Activated CD4-positive, alpha-beta T cell treated with anti-CD3 and anti-CD28 coated beads, Interleukin-2, amount 10 ng/mL, durations not matched to agents 7 days and 5 days (primary cell): ENCODE measurements around the gene MXD3. TPM values are rescaled to one million over a fixed set of nuclear protein-coding genes. Genes with fewer than 3 reads are reported as not detected.

Experiments
- CTCF ChIA-PET: fragments of 350-600 bp; sonication (Branson Sonifier 250); formaldehyde crosslinking; loops from one replicate; lab custom pipeline; 2021; ENCODE audit warnings: antibody characterized with exemption; lab: Charles Lee
- POLR2A ChIA-PET: fragments of 350-600 bp; sonication (Branson Sonifier 250); formaldehyde crosslinking; loops from one replicate; lab custom pipeline; 2021; ENCODE audit warnings: antibody characterized with exemption; lab: Charles Lee
- DNase-seq: peaks from one replicate; pipeline ENCODE4 v3.0.0-alpha.2; 2020
- H3K27ac Mint-ChIP-seq: one replicate; pipeline ENCODE4 v1.8.0; 2021; ENCODE audit warnings: mild to moderate bottlenecking, moderate library complexity, mixed read lengths
- H3K27me3 Mint-ChIP-seq: one replicate; pipeline ENCODE4 v1.8.0; 2021; ENCODE audit warnings: mixed read lengths
- H3K36me3 Mint-ChIP-seq: one replicate; pipeline ENCODE4 v1.8.0; 2021; ENCODE audit warnings: low read depth, mixed read lengths
- H3K4me1 Mint-ChIP-seq: one replicate; pipeline ENCODE4 v1.8.0; 2021; ENCODE audit warnings: mixed read lengths
- H3K4me3 Mint-ChIP-seq: one replicate; pipeline ENCODE4 v1.8.0; 2021; ENCODE audit warnings: mild to moderate bottlenecking, moderate library complexity, mixed read lengths
- H3K9me3 Mint-ChIP-seq: one replicate; pipeline ENCODE4 v1.8.0; 2021; ENCODE audit warnings: mixed read lengths
- total RNA-seq, 2 experiments: library from RNA; stranded (reverse); gene quantifications; one replicate each; pipeline ENCODE4 v1.2.3, GENCODE V29; 2021

Gene MXD3
- total RNA-seq, 2 experiments from 2014 or later, result 107 to 109 TPM

- H3K27me3 Mint-ChIP-seq, result no peaks in the 10 kb centered on the region
- peak overlapping the region; percentile 92 for H3K27ac Mint-ChIP-seq
- H3K9me3 Mint-ChIP-seq, result no peaks in the 10 kb centered on the region
- POLR2A ChIA-PET, result interaction anchor here (0.6 kb wide), 1 partner anchor 9 kb away, joined by 3 read pairs; no protein-coding TSS in a partner anchor
- peak overlapping the region; percentile 88 for H3K4me3 Mint-ChIP-seq
- CTCF ChIA-PET, result interaction anchor here (0.7 to 2.0 kb wide), 5 partner anchors 8 to 168 kb away, joined by 3 to 7 read pairs (median 3); no protein-coding TSS in a partner anchor
- peak; percentile 43 for DNase-seq
- peaks cover 72% of the 10 kb centered on the region for H3K4me1 Mint-ChIP-seq
- peaks cover 65% of the 10 kb centered on the region for H3K36me3 Mint-ChIP-seq
Measured at GRCh38 chr5:177304392-177305119, 7.1 kb downstream of the MXD3 start.

DNA sequence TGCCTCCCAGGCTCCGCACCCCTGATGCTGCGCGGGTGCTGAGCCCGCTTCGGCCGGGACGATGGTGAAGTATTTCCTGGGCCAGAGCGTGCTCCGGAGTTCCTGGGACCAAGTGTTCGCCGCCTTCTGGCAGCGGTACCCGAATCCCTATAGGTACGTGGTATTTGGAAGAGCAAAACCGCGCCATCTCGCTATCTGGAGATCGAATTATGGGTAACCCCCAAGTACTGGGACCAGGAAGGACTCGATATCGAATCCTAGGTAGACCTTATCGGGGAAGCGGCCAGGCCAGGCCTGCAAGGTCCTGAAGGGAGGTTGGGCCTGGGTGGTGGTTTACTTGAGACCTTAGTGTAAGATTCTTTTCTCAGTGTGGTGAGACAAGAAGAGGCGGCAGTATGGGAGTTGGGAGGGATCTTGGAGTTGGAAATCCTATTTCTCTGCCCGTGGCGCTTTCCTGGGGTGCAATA lies 7.7 kb downstream of the MXD3 start:
- Mint-ChIP-seq H3K9me3 (no peaks in the 10 kb centered on the region), H3K4me3 (peak overlapping the region; percentile 88), H3K27ac (peak overlapping the region; percentile 92), H3K36me3 (peaks cover 62% of the 10 kb centered on the region), H3K27me3 (no peaks in the 10 kb centered on the region), H3K4me1 (peaks cover 72% of the 10 kb centered on the region)
- ChIA-PET POLR2A (no interaction called here), CTCF (interaction anchor here (0.5 to 2.2 kb wide), 13 partner anchors 9 to 190 kb away, joined by 3 to 9 read pairs (median 4); partner anchors contain the start of gene NSD1)
- no peak for DNase-seq

- H3K36me3 Mint-ChIP-seq, result peaks cover 62% of the 10 kb centered on the region
- H3K4me1 Mint-ChIP-seq, result peaks cover 72% of the 10 kb centered on the region
Measured at GRCh38 chr5:177303121-177303924, 8.4 kb downstream of the MXD3 start, which contains the start of the genes PRELID1 and RAB24. TSS of gene PRELID1 (plus strand) at chr5:177303799. CDS start at chr5:177303986, 187 bp downstream. TSS of gene RAB24 (minus strand) at chr5:177303719. CDS start at chr5:177303288, 431 bp downstream.

GRCh38 chr5:177302354-177303110 lies 9.2 kb downstream of the MXD3 start:
- H3K9me3 Mint-ChIP-seq, result no peaks in the 10 kb centered on the region
- peak overlapping the region; percentile 88 for H3K4me3 Mint-ChIP-seq
- H3K27me3 Mint-ChIP-seq, result no peaks in the 10 kb centered on the region
- peaks cover 80% of the 10 kb centered on the region for H3K4me1 Mint-ChIP-seq
- H3K36me3 Mint-ChIP-seq, result peaks cover 65% of the 10 kb centered on the region
- ChIA-PET CTCF (interaction anchor here (1.2 to 2.3 kb wide), 10 partner anchors 7 to 189 kb away, joined by 3 to 13 read pairs (median 4); no protein-coding TSS in a partner anchor), POLR2A (no interaction called here)
- peak overlapping the region; percentile 87 for H3K27ac Mint-ChIP-seq
- DNase-seq, result no peak

More at GRCh38 chr5:177303121-177303924, 8.4 kb downstream of the MXD3 start, which contains the start of the genes PRELID1 and RAB24:
- H3K4me3 Mint-ChIP-seq, result peak within 1 kb of the TSS; percentile 88
- peak; percentile 87 for DNase-seq
- H3K9me3 Mint-ChIP-seq, result no peaks in the 10 kb centered on the region
- ChIA-PET CTCF (interaction anchor here (0.5 to 2.2 kb wide), 13 partner anchors 9 to 189 kb away, joined by 3 to 9 read pairs (median 4); partner anchors contain the start of gene NSD1), POLR2A (interaction anchor here (0.6 kb wide), 1 partner anchor 70 kb away, joined by 4 read pairs; no protein-coding TSS in a partner anchor)
- H3K27ac Mint-ChIP-seq, result peak within 1 kb of the TSS; percentile 92
- H3K27me3 Mint-ChIP-seq, result no peaks in the 10 kb centered on the region

DNA sequence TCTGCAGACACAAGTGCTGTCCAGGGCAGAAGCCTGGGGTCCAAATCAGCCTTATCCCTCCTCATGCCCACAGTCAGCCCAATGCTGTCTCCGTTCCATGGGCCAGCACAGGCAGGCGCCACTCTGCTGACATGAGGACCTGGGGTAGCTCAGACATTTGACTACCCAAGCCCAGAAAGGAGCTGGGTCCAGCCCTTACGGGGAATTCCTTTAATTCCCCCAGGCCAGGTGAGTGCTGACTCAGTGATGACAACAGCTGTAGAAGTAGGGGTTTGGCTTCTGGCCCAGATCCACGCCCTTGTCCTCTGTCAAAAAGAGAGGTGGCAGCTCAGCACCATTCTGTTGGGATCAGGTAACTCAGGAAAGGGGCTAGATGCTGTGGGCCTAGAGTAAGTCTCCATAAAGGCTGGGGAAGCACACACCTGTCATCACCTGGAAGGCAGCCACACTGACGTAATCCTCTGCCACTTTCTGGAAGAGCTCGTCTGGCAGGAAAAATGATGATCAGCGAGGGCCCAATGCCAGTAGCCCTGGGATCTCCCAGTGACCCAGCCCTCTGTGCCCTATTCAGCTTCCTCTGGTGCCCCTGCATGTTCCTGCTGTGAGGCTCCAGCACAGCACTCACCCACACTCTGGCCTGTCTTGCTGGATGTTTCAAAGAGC lies 10.1 kb downstream of the MXD3 start:
- H3K9me3 Mint-ChIP-seq, result no peaks in the 10 kb centered on the region
- DNase-seq, result no peak
- ChIA-PET POLR2A (no interaction called here), CTCF (interaction anchor here (0.5 to 2.3 kb wide), 9 partner anchors 8 to 188 kb away, joined by 3 to 13 read pairs (median 4); no protein-coding TSS in a partner anchor)
- peaks cover 66% of the 10 kb centered on the region for H3K36me3 Mint-ChIP-seq
- peaks cover 83% of the 10 kb centered on the region for H3K4me1 Mint-ChIP-seq
- H3K4me3 Mint-ChIP-seq, result peak overlapping the region; percentile 88
- no peaks in the 10 kb centered on the region for H3K27me3 Mint-ChIP-seq
- H3K27ac Mint-ChIP-seq, result peak overlapping the region; percentile 89

DNA sequence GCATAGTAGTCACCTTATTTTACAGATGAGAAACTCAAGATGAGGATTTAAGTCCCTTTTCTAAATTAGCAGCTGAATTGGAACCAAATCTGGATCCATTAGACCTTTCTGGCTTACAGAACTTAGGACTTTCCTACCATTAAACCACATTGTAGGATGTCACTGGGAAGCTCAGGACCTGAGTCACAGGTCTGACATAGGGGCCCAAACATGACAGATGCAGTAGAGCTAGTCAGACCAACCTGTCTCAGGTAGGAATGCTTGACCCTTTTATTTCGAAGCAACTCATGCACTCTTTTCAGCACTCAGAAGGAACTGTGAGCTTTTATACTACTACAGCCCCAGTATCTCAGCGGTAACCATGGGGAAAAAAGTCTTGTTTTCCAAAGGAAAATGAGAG lies 10.7 kb downstream of the MXD3 start:
- H3K4me3 Mint-ChIP-seq, result peak overlapping the region; percentile 55
- H3K9me3 Mint-ChIP-seq, result no peaks in the 10 kb centered on the region
- no peak for DNase-seq
- no peaks in the 10 kb centered on the region for H3K27me3 Mint-ChIP-seq
- H3K36me3 Mint-ChIP-seq, result peaks cover 67% of the 10 kb centered on the region
- H3K27ac Mint-ChIP-seq, result peak overlapping the region; percentile 89
- ChIA-PET CTCF (interaction anchor here (0.5 to 2.3 kb wide), 8 partner anchors 9 to 187 kb away, joined by 3 to 13 read pairs (median 4); no protein-coding TSS in a partner anchor), POLR2A (interaction anchor here (0.6 kb wide), 1 partner anchor 171 kb away, joined by 3 read pairs; no protein-coding TSS in a partner anchor)
- H3K4me1 Mint-ChIP-seq, result peaks cover 83% of the 10 kb centered on the region

- peaks cover 83% of the 10 kb centered on the region for H3K4me1 Mint-ChIP-seq
- H3K36me3 Mint-ChIP-seq, result peaks cover 67% of the 10 kb centered on the region
Measured at GRCh38 chr5:177300236-177300880, 11.3 kb downstream of the MXD3 start.

DNA sequence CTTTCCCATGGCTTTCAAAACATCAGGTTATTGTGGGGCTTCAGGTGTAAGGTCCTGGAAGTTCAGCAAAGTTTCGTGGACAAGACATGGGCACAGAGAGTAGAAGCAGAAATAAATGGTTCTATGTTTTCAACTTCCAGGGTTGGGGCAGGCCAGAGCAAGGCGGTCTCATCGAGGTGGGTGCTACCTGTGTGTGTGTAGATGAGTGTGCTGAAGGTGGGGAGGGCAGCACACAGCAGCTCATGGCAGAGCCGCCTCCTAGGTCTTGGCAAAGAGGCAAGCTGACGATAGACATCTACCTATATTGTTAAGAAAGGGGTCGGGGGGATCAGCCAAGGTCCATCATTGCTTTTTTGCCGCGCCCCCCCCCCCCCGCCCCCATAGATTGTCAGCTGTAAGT lies 12.0 kb downstream of the MXD3 start:
- Mint-ChIP-seq H3K9me3 (no peaks in the 10 kb centered on the region), H3K4me3 (no peak overlapping the region), H3K36me3 (peaks cover 67% of the 10 kb centered on the region), H3K27me3 (no peaks in the 10 kb centered on the region), H3K27ac (peak overlapping the region; percentile 86), H3K4me1 (peaks cover 82% of the 10 kb centered on the region)
- CTCF ChIA-PET, result interaction anchor here (1.0 to 4.1 kb wide), 4 partner anchors 10 to 186 kb away, joined by 3 to 30 read pairs (median 4); no protein-coding TSS in a partner anchor
- POLR2A ChIA-PET, result no interaction called here
- no peak for DNase-seq

More at GRCh38 chr5:177300236-177300880, 11.3 kb downstream of the MXD3 start:
- DNase-seq, result peak; percentile 74
- POLR2A ChIA-PET, result interaction anchor here (0.6 kb wide), 1 partner anchor 171 kb away, joined by 3 read pairs; no protein-coding TSS in a partner anchor
- CTCF ChIA-PET, result interaction anchor here (1.0 to 2.3 kb wide), 4 partner anchors 10 to 186 kb away, joined by 3 to 13 read pairs (median 6); no protein-coding TSS in a partner anchor
- H3K27me3 Mint-ChIP-seq, result no peaks in the 10 kb centered on the region
- no peaks in the 10 kb centered on the region for H3K9me3 Mint-ChIP-seq
- peak overlapping the region; percentile 89 for H3K27ac Mint-ChIP-seq
- peak overlapping the region; percentile 55 for H3K4me3 Mint-ChIP-seq

DNA sequence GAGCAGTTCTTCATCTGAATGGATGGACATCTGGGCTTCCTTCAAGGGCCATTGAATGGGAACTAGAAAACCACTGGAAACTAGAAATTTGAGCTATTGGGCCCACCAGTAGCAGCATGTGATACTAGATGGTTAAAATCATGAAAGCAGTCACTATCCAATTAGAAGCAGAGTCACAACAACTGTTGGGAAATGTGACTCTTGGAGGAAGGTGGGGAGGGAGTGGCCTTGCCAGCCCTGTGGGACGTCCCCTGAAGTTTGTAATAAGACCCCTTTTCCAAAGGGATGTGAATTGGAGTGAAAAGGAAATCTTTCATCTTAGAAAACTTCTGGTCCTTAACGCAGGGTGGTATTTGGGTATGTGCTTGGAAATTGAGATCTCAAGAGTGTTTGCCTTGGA lies 13.8 kb downstream of the MXD3 start:
- no peak for DNase-seq
- Mint-ChIP-seq H3K36me3 (peaks cover 69% of the 10 kb centered on the region), H3K27me3 (no peaks in the 10 kb centered on the region), H3K27ac (no peak overlapping the region), H3K9me3 (no peaks in the 10 kb centered on the region), H3K4me3 (no peak overlapping the region), H3K4me1 (peaks cover 77% of the 10 kb centered on the region)
- POLR2A ChIA-PET, result interaction anchor here (0.7 kb wide), 1 partner anchor 29 kb away, joined by 3 read pairs; no protein-coding TSS in a partner anchor
- CTCF ChIA-PET, result interaction anchor here (0.6 to 4.1 kb wide), 4 partner anchors 12 to 122 kb away, joined by 3 to 30 read pairs (median 6); no protein-coding TSS in a partner anchor

DNA sequence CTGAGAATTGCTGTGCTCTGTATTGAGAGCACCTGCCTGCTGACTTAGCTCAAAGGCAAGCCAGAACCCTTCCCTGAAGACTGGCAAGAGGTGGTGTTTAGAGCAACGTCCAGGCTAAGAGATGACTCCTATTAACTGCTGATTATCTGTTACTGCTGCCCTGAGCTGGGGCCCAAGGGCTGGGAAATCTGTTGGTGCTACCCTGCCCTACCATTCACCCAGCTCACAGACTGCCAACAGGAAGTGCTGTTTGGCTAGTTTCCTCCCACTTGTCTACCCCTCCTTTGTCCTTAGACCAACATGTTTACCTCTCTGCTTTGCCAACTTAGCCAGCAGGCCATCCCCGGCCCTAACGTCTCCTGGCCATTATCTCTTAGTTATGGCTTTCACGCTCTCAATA lies 15.1 kb downstream of the MXD3 start:
- peaks cover 68% of the 10 kb centered on the region for H3K4me1 Mint-ChIP-seq
- no peaks in the 10 kb centered on the region for H3K9me3 Mint-ChIP-seq
- H3K27ac Mint-ChIP-seq, result peak overlapping the region; percentile 76
- no peak for DNase-seq
- H3K4me3 Mint-ChIP-seq, result peak overlapping the region; percentile 33
- ChIA-PET CTCF (interaction anchor here (0.6 to 4.1 kb wide), 6 partner anchors 9 to 93 kb away, joined by 3 to 30 read pairs (median 6); no protein-coding TSS in a partner anchor), POLR2A (interaction anchor here (0.7 kb wide), 1 partner anchor 11 kb away, joined by 3 read pairs; no protein-coding TSS in a partner anchor)
- H3K27me3 Mint-ChIP-seq, result no peaks in the 10 kb centered on the region
- H3K36me3 Mint-ChIP-seq, result peaks cover 73% of the 10 kb centered on the region
